H9 (cell line): ENCODE data around the gene CCDC134. TPM values are rescaled to one million over a fixed set of nuclear protein-coding genes. Genes with fewer than 3 reads are reported as not detected.

Experiments
- DNase-seq: peaks from one replicate; pipeline ENCODE4 v3.0.0-alpha.2; 2017
- H2AFZ ChIP-seq: one replicate; pipeline ENCODE4 v1.6.1; 2013; ENCODE audit warnings: mild to moderate bottlenecking, low read length, control low read depth, moderate library complexity
- H2AK5ac ChIP-seq: 2 replicates; pipeline ENCODE4 v1.6.1; 2013; ENCODE audit warnings: low read length, control low read depth, mixed read lengths; ENCODE audit not compliant: insufficient read length
- H2BK120ac ChIP-seq: one replicate; pipeline ENCODE4 v1.6.1; 2013; ENCODE audit warnings: low read depth, mild to moderate bottlenecking, low read length, control low read depth, inconsistent platforms; ENCODE audit not compliant: poor library complexity, severe bottlenecking
- H2BK12ac ChIP-seq: 2 replicates; pipeline ENCODE4 v1.6.1; 2013; ENCODE audit warnings: low read length, control low read depth, mixed read lengths, low read depth; ENCODE audit not compliant: insufficient read length
- H2BK15ac ChIP-seq: 2 replicates; pipeline ENCODE4 v1.6.1; 2013; ENCODE audit warnings: low read depth, low read length, control low read depth
- H2BK20ac ChIP-seq: one replicate; pipeline ENCODE4 v1.6.1; 2013; ENCODE audit warnings: low read depth, mild to moderate bottlenecking, low read length, control low read depth, inconsistent platforms; ENCODE audit not compliant: poor library complexity, severe bottlenecking
- H2BK5ac ChIP-seq: 2 replicates; pipeline ENCODE4 v1.6.1; 2013; ENCODE audit warnings: low read length, control low read depth, mixed read lengths; ENCODE audit not compliant: insufficient read length
- H3K14ac ChIP-seq: 2 replicates; pipeline ENCODE4 v1.6.1; 2013; ENCODE audit warnings: low read length, control low read depth; ENCODE audit not compliant: insufficient read depth
- H3K18ac ChIP-seq: 2 replicates; pipeline ENCODE4 v1.6.1; 2013; ENCODE audit warnings: low read depth, mild to moderate bottlenecking, mixed read lengths, low read length, control low read depth; ENCODE audit not compliant: insufficient read length
- H3K23ac ChIP-seq: 2 replicates; pipeline ENCODE4 v1.6.1; 2013; ENCODE audit warnings: low read length, control low read depth, mixed read lengths, low read depth; ENCODE audit not compliant: insufficient read length
- H3K23me2 ChIP-seq: 2 replicates; pipeline ENCODE4 v1.6.1; 2013; ENCODE audit warnings: low read depth, mild to moderate bottlenecking, mixed read lengths, low read length, control low read depth; ENCODE audit not compliant: insufficient read length, poor library complexity, severe bottlenecking
- H3K27ac ChIP-seq: 2 replicates; pipeline ENCODE4 v1.5.1; 2013; ENCODE audit warnings: low read length, control low read depth, mixed read lengths, low read depth; ENCODE audit not compliant: insufficient read length
- H3K27me3 ChIP-seq: 2 replicates; pipeline ENCODE4 v1.6.1; 2013; ENCODE audit warnings: low read length, control low read depth, inconsistent platforms; ENCODE audit not compliant: insufficient read depth
- H3K4ac ChIP-seq: 2 replicates; pipeline ENCODE4 v1.6.1; 2013; ENCODE audit warnings: low read depth, mild to moderate bottlenecking, control low read depth, inconsistent platforms, low read length, moderate library complexity
- H3K4me1 ChIP-seq: 2 replicates; pipeline ENCODE4 v1.6.1; 2013; ENCODE audit warnings: low read length, control low read depth, inconsistent platforms; ENCODE audit not compliant: insufficient read depth
- H3K4me2 ChIP-seq: 2 replicates; pipeline ENCODE4 v1.6.1; 2013; ENCODE audit warnings: low read length, control low read depth, mixed read lengths; ENCODE audit not compliant: insufficient read length, insufficient read depth
- H3K56ac ChIP-seq: 2 replicates; pipeline ENCODE4 v1.6.1; 2013; ENCODE audit warnings: low read depth, mild to moderate bottlenecking, mixed read lengths, low read length, control low read depth; ENCODE audit not compliant: insufficient read length
- H3K79me1 ChIP-seq: 2 replicates; pipeline ENCODE4 v1.6.1; 2013; ENCODE audit warnings: low read depth, mild to moderate bottlenecking, moderate library complexity, low read length, control low read depth, inconsistent platforms; ENCODE audit not compliant: insufficient read depth, poor library complexity, severe bottlenecking
- H3K79me2 ChIP-seq: 2 replicates; pipeline ENCODE4 v1.6.1; 2013; ENCODE audit warnings: low read length, control low read depth, inconsistent platforms; ENCODE audit not compliant: insufficient read depth
- H3K9ac ChIP-seq: 2 replicates; pipeline ENCODE4 v1.6.1; 2013; ENCODE audit warnings: low read length, control low read depth, mixed read lengths; ENCODE audit not compliant: insufficient read length; ENCODE audit errors: extremely low read depth
- H3K9me3 ChIP-seq: one replicate; pipeline ENCODE4 v1.6.1; 2013; ENCODE audit warnings: low read depth, low read length, inconsistent platforms; ENCODE audit not compliant: control insufficient read depth
- H3T11ph ChIP-seq: one replicate; pipeline ENCODE4 v1.6.1; 2013; ENCODE audit warnings: mild to moderate bottlenecking, low read length, control low read depth, inconsistent platforms
- H4K20me1 ChIP-seq: one replicate; pipeline ENCODE4 v1.6.1; 2013; ENCODE audit not compliant: control insufficient read depth, insufficient read length, insufficient read depth
- H4K5ac ChIP-seq: 2 replicates; pipeline ENCODE4 v1.6.1; 2013; ENCODE audit warnings: low read depth, mild to moderate bottlenecking, mixed read lengths, low read length, control low read depth; ENCODE audit not compliant: insufficient read length
- H4K8ac ChIP-seq: replicated peaks from 2 replicates; pipeline ENCODE4 v1.6.1; 2013; ENCODE audit warnings: low read length, control low read depth, mixed read lengths, low read depth; ENCODE audit not compliant: insufficient read length
- H4K91ac ChIP-seq: 2 replicates; pipeline ENCODE4 v1.6.1; 2013; ENCODE audit warnings: low read depth, mild to moderate bottlenecking, moderate library complexity, mixed read lengths, low read length, control low read depth; ENCODE audit not compliant: insufficient read length
- H3K27ac Mint-ChIP-seq, 3 experiments: 2 replicates in 2 of 3; 3 replicates in 1 of 3; pipeline ENCODE4 v1.8.0; 2020 to 2021; ENCODE audit warnings: mixed read lengths in 3 of 3, mild to moderate bottlenecking in 1 of 3, moderate library complexity in 1 of 3
- H3K27me3 Mint-ChIP-seq: 2 replicates; pipeline ENCODE4 v1.8.0; 2021; ENCODE audit warnings: low read depth, mild to moderate bottlenecking, moderate library complexity, mixed read lengths
- H3K36me3 Mint-ChIP-seq, 3 experiments: 2 replicates in 2 of 3; 3 replicates in 1 of 3; pipeline ENCODE4 v1.8.0; 2020 to 2021; ENCODE audit warnings: low read depth in 3 of 3, mixed read lengths in 3 of 3; ENCODE audit not compliant: insufficient read depth in 1 of 3
- H3K4me1 Mint-ChIP-seq, 2 experiments: 2 replicates each; pipeline ENCODE4 v1.8.0; 2020; ENCODE audit warnings: mixed read lengths in 2 of 2
- H3K4me3 Mint-ChIP-seq, 2 experiments: 2 replicates in 1 of 2; 3 replicates in 1 of 2; pipeline ENCODE4 v1.8.0; 2020 to 2021; ENCODE audit warnings: mild to moderate bottlenecking in 2 of 2, mixed read lengths in 2 of 2, moderate library complexity in 1 of 2
- H3K9me3 Mint-ChIP-seq, 2 experiments: 2 replicates in 1 of 2; 3 replicates in 1 of 2; pipeline ENCODE4 v1.8.0; 2020; ENCODE audit warnings: mild to moderate bottlenecking in 2 of 2, mixed read lengths in 2 of 2, moderate library complexity in 1 of 2
- CTCF ChIP-seq: fragments of 200-600 bp; sonication (generic); conservative IDR thresholded peaks from 3 replicates; pipeline ENCODE4 v1.8.0; 2021; ENCODE audit warnings: antibody characterized with exemption, mild to moderate bottlenecking
- WGBS: extraction: QIAGEN DNeasy Blood & Tissue Kit; methylation state at CpG from one replicate; pipeline ENCODE4 v1.1.7; 2013; ENCODE audit warnings: missing lambda C conversion rate, low lambda C conversion rate, mixed read lengths; ENCODE audit not compliant: insufficient read length; ENCODE audit errors: extremely low coverage; 5-methylcytosine and 5-hydroxymethylcytosine counted together
- total RNA-seq: library from RNA; stranded (reverse); gene quantifications from 2 replicates; pipeline ENCODE4 v1.2.1, GENCODE V29; 2021

The CCDC134 gene
- total RNA-seq, 1 experiment from 2014 or later = 20.7 TPM

GRCh38 chr22:41782316-41782715 lies 18.2 kb upstream of the CCDC134 start:
- H2BK15ac ChIP-seq = no peak overlapping the region
- no CpG with 5 or more reads among the region's 6 CpGs for WGBS
- H3K9me3 Mint-ChIP-seq = no peaks in the 10 kb centered on the region
- H3K4me2 ChIP-seq = no peak overlapping the region
- H3K18ac ChIP-seq = no peak overlapping the region
- H3K9ac ChIP-seq = no peak overlapping the region
- no peak overlapping the region for H3K23ac ChIP-seq
- no peak for DNase-seq
- H2BK120ac ChIP-seq = no peak overlapping the region
- H3K27ac Mint-ChIP-seq = no peak overlapping the region
- H3T11ph ChIP-seq = no peak overlapping the region
- H3K79me2 ChIP-seq = no peaks in the 10 kb centered on the region
- H3K27me3 Mint-ChIP-seq = peaks cover 8% of the 10 kb centered on the region
- H2BK5ac ChIP-seq = no peak overlapping the region
- H3K9me3 ChIP-seq = no peaks in the 10 kb centered on the region
- H3K4ac ChIP-seq = no peak overlapping the region
- H4K91ac ChIP-seq = no peak overlapping the region
- H3K36me3 Mint-ChIP-seq = no peaks in the 10 kb centered on the region
- no peaks in the 10 kb centered on the region for H3K23me2 ChIP-seq
- no peak overlapping the region for H2BK12ac ChIP-seq
- no peak overlapping the region for H2AK5ac ChIP-seq
- H3K56ac ChIP-seq = no peak overlapping the region
- H3K4me1 Mint-ChIP-seq = peaks cover 5 to 7% of the 10 kb centered on the region in 2 experiments; a peak in 2 of 4 replicates
- H4K20me1 ChIP-seq = no peaks in the 10 kb centered on the region
- H2AFZ ChIP-seq = no peak overlapping the region
- no peak overlapping the region for H3K4me3 Mint-ChIP-seq
- no peaks in the 10 kb centered on the region for H3K4me1 ChIP-seq
- no peak overlapping the region for H4K5ac ChIP-seq
- H4K8ac ChIP-seq = no peak overlapping the region
- H3K27ac ChIP-seq = no peak overlapping the region
- H3K79me1 ChIP-seq = no peaks in the 10 kb centered on the region
- H3K27me3 ChIP-seq = no peaks in the 10 kb centered on the region
- H3K14ac ChIP-seq = no peak overlapping the region
- H2BK20ac ChIP-seq = no peak overlapping the region
- TF ChIP-seq CTCF = no peak
